Urinary bladder (tissue), 4 donors: ENCODE results near the gene CAPZB. TPM values are rescaled to one million over a fixed set of nuclear protein-coding genes. Genes with fewer than 3 reads are reported as not detected.
"Not testable (repeated sequence)": the region's sequence is repeated elsewhere in the genome, so short reads cannot be mapped to it uniquely, and the experiment has no call there.

Experiments
- DNase-seq: peaks from one replicate; pipeline ENCODE4 v3.0.0-alpha.2; 2015; ENCODE audit errors: extremely low spot score
- H3K27ac ChIP-seq: one replicate; pipeline ENCODE4 v1.5.1; 2013; ENCODE audit warnings: low read depth, mild to moderate bottlenecking, moderate library complexity
- H3K36me3 ChIP-seq: one replicate; pipeline ENCODE4 v1.6.1; 2013; ENCODE audit warnings: mild to moderate bottlenecking, moderate library complexity; ENCODE audit not compliant: insufficient read depth
- H3K4me1 ChIP-seq: one replicate; pipeline ENCODE4 v1.6.1; 2013; ENCODE audit warnings: mild to moderate bottlenecking, moderate library complexity; ENCODE audit not compliant: insufficient read depth
- H3K4me3 ChIP-seq: one replicate; pipeline ENCODE4 v1.5.1; 2013; ENCODE audit warnings: low read depth, low read length
- WGBS: extraction: QIAGEN DNeasy Blood & Tissue Kit; methylation state at CpG from one replicate; pipeline ENCODE4 v1.1.7; 2013; 5-methylcytosine and 5-hydroxymethylcytosine counted together
- polyA plus RNA-seq: library from polyadenylated mRNA; stranded (reverse); fragments of 200-250 nt; gene quantifications from one replicate; pipeline ENCODE4 v1.2.3, GENCODE V29; 2013
- total RNA-seq: library from RNA; depleted of rRNA; stranded (reverse); fragments of >200 nt; gene quantifications from one replicate; pipeline ENCODE4 v1.2.3, GENCODE V29; 2014
- donor health status: healthy with polysubstance abuse.
- donor health status: healthy.

Gene CAPZB
- total and polyA plus RNA-seq, 2 donors: 77.1 to 372 TPM

DNA sequence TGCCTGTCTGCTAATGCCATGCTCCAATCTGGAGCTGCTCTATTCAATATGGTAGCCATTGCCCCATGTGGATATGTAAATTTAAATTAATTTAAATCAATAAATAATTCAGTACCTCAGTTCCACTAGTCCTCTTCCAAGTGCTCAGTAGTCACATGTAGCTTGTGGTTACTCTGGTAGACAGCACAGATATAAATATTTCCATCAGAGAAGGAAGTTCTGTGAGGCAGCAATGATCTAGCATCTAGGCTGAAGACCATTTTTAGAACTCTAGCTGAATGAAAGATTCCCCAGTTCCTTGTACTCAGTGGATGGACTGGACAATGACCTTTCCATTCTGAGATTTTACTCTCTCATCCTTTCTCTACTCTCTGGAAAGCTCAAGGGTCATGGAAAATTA is 25.8 kb upstream of the CAPZB start:
- H3K27ac ChIP-seq: no peak overlapping the region
- no peaks in the 10 kb centered on the region for H3K4me1 ChIP-seq
- no peak for DNase-seq
- H3K4me3 ChIP-seq: no peak overlapping the region
- H3K36me3 ChIP-seq: no peaks in the 10 kb centered on the region

DNA sequence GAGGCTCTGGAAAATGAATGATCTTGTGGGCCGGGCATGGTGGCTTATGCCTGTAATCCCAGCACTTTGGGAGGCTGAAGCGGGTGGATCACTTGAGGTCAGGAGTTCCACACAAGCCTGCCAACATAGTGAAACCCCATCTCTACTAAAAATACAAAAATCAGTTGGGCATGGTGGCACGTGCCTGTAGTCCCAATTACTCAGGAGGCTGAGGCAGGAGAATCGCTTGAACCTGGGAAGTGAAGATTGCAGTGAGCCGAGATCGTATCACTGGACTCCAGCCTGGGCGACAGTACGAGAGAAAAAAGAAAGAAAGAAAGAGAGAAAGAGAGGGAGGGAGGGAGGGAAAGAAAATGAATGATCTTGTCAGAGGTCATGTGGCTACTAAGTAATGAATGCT is 24.3 kb upstream of the CAPZB start:
- H3K4me1 ChIP-seq, H3K27ac ChIP-seq: not testable (repeated sequence)
- 66% methylated on average over 8 of the region's 8 CpGs for WGBS

DNA sequence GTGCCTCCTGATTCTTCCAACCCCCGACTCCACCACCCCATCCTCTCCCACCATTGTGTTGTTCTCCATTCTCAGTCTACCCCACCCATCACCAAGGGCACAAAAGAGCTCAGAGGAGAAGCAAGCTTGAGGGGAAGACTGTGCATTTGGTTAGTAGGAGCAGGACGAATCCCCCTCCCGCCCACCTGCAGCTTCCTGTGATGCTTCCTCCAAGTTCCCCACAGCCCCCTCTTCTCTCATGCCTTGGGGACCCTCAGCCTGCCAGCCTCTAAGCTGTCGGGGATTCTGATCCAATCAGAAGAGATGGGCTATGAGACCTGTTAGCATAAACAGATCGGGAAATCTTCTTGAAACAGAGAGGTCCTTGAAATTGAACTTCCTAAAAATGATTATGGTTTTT is 22.2 kb upstream of the CAPZB start:
- H3K4me1 ChIP-seq: no peaks in the 10 kb centered on the region
- DNase-seq: no peak
- H3K27ac ChIP-seq: peak overlapping the region; percentile 46
- H3K4me3 ChIP-seq: no peak overlapping the region
- 88% methylated on average over 5 of the region's 5 CpGs for WGBS
- H3K36me3 ChIP-seq: no peaks in the 10 kb centered on the region

More for the DNA sequence above, 24.3 kb upstream of the CAPZB start:
- H3K36me3 ChIP-seq, H3K4me3 ChIP-seq, DNase-seq: not testable (repeated sequence)

DNA sequence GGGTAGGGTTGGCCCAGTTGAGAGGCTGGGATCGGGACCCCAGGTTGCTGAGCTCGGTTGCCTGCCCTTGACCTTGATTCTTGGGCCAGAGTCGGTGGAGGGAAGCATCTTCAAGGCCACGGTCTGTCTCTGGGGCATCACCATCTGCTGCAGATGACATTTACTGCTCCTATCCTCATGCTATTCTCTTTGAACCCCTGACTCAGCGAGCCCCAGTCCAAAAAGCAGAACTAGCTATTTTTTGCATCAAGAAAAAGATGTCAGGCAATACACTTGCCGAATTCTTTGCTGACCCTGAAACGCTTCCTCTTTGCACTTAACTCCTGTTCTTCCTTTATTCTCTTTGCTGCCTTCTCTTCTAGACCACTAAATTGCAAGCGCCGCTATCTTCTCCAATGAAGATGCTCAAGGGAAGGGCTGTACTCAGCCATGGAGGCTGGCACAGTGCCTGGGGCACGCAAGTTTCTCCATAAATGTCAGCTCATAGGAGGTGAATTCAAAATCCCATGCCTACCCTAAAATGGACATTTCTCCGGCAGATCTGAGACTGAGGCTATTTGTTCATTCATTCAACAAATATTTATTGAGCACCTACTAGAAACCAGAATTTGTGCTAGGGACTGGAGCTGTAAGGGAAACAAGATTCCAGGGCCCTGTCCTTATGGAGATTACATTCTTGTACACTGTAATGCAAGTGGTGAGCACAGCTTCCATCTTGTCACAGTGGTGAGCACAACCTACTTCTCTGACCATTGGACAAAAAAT is 20.5 kb upstream of the CAPZB start:
- DNase-seq: no peak
- no peak overlapping the region for H3K4me3 ChIP-seq
- no peaks in the 10 kb centered on the region for H3K4me1 ChIP-seq

DNA sequence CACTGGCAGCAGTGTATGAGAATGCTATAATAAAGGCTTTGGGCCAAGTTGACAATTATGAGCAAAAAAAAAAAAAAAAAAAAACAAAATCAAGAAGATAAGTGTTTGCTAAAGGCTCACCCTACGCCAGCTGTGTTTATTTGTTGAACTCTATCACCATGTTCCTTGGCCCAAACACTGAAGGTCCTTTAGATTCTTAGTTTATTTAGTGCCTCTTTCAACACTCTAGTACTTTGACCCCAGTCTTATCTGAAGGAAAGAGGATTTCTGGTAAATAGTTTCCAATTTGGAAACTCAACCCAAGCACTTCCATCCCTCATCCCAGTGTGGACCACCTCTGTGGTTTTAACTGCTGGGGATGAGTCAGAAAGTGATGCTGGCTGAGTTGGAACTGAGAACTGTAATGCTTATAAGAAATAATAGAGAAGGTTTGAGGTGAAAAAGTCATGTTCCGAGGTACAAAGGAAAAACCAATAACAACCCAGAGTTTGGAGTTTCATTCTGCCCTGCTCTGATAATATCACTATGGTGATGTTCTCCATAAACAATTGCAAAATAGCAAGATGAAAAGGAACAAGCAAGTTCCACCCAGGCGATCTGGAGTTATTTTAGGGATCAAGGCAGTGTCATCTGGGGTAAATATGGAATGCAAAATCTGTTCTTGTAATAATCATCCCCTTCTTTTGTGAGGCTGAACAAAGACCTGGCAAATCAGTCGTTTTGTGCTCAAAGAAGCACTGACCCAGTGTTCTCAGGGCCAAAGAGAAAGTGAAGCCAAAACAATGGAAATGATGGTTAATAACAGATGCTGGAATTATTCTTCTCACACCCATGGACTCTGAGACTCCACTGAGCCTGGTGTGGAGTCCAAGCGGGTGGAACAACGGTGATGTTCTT is 19.7 kb upstream of the CAPZB start:
- 19% methylated on average over 6 of the region's 6 CpGs for WGBS
- H3K36me3 ChIP-seq: no peaks in the 10 kb centered on the region
- H3K4me3 ChIP-seq: no peak overlapping the region
- H3K4me1 ChIP-seq: no peaks in the 10 kb centered on the region
- DNase-seq: peak; percentile 41
- H3K27ac ChIP-seq: peak overlapping the region; percentile 82

More for the DNA sequence above, 20.5 kb upstream of the CAPZB start:
- Histone ChIP-seq H3K36me3 (no peaks in the 10 kb centered on the region), H3K27ac (peak overlapping the region; percentile 82)
- 45% methylated on average over 11 of the region's 11 CpGs for WGBS

DNA sequence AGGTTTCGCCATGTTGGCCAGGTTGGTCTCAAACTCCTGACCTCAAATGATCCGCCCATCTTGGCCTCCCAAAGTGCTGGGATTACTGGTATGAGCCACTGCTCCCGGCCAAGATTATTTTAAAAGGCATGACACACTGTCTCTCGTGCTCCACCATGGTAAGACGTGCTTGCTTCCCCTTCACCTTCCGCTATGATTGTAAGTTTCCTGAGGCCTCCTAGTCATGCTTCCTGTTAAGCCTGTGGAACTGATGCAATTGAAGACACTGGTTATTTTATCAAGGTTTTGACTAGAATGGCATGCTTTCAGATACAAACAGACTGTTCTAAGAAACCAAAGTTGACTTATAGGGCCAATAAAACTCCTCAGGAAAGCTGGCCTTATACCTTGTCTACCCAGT is 16.9 kb upstream of the CAPZB start:
- H3K27ac ChIP-seq, H3K36me3 ChIP-seq, H3K4me3 ChIP-seq, DNase-seq, H3K4me1 ChIP-seq: not testable (repeated sequence)
- 83% methylated on average over 6 of the region's 6 CpGs for WGBS

DNA sequence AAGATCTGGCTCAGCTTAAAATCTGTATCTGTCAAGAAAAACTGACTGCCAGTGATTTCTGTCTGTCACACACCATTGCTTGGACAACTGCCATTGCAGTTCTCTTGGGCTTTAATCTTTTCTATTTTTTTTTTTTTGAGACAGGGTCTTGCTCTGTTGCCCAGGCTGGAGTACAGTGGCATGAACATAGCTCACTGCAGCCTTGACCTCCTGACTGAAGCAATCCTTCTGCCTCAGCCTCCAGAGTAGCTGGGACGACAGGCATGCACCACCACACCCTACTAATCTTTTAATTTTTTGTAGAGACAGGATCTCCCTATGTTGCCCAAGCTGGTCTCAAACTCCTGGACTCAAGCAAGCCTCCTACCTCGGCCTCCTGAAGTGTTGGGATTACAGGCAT is 14.5 kb upstream of the CAPZB start:
- H3K4me1 ChIP-seq, H3K27ac ChIP-seq, H3K4me3 ChIP-seq, DNase-seq, H3K36me3 ChIP-seq: not testable (repeated sequence)
- WGBS: 92% methylated on average over 2 of the region's 2 CpGs

DNA sequence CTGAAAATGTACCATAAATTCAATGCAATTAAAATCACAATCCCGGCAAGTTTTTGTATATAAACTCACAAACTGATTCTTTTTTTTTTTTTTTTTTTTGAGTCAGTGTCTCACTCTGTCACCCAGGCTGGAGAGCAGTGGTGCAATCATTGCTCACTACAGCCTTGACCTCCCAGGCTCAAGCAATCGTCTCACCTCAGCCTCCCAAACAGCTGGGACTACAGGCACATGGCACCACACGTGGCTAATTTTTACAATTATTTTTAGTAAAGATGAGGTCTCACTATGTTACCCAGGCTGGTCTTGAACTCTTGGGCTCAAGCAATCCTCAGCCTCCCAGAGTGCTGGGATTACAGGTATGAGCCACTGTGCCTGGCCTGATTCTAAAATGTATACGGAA is 12.1 kb upstream of the CAPZB start:
- H3K4me1 ChIP-seq, H3K27ac ChIP-seq, H3K4me3 ChIP-seq, DNase-seq, H3K36me3 ChIP-seq: not testable (repeated sequence)
- WGBS: 92% methylated on average over 4 of the region's 4 CpGs

DNA sequence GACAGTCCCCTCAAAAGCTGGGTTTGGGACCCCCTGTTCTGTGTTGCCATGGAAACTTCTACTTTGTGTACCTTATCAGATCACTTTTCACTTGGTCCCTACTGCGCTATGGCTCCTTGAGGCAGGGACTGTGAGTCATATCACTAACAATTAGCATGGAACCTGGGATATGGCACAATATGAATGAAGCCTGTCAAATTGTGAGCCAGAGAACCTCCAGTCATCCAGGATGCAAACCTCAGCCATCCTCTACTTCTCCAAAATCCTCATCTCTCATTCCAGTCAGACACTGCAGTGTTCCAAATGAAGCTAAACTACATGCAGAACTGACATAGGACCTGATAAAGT is 11.2 kb upstream of the CAPZB start:
- DNase-seq: no peak
- Histone ChIP-seq H3K36me3 (no peaks in the 10 kb centered on the region), H3K27ac (peak overlapping the region; percentile 82), H3K4me3 (no peak overlapping the region), H3K4me1 (no peaks in the 10 kb centered on the region)
- 72% methylated on average over 1 of the region's 1 CpG for WGBS

DNA sequence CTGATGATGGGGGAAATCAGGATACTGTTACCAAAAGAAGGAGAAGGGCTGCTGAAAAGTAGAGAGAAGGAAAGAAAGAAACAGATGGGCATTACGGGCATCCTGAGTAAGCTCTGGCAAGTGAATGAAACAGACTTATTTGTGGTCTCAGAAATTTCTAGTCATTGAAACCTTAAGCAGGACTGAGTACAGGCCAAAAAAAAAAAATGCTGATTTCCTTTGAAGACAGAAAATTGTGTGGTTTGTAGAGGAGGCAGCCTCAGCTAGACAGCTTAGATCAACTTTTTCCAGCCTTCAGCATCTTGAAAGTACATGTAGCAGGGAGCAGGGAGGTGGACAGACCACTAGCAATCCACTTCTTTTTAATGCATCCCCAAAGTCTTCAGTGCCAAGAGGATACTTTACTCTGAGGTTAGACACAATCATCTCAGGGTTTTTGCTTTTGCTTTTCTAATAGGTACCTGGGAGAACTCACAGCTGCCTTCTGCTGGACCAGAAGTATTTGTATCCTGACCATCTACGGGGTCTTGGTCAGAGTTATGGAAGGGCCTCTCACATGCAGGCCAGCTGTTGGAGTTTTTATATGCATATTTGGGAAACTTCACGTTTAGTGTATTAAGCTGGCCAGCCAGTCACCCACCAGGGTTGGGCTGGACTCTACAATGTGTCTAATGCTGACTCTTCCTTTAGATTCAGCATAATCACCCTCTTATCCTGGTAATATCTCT is 10.6 kb upstream of the CAPZB start:
- H3K4me3 ChIP-seq: no peak overlapping the region
- peak; percentile 59 for DNase-seq
- H3K27ac ChIP-seq: peak overlapping the region; percentile 67
- WGBS: 8% methylated on average over 3 of the region's 3 CpGs
- H3K4me1 ChIP-seq: no peaks in the 10 kb centered on the region
- no peaks in the 10 kb centered on the region for H3K36me3 ChIP-seq

DNA sequence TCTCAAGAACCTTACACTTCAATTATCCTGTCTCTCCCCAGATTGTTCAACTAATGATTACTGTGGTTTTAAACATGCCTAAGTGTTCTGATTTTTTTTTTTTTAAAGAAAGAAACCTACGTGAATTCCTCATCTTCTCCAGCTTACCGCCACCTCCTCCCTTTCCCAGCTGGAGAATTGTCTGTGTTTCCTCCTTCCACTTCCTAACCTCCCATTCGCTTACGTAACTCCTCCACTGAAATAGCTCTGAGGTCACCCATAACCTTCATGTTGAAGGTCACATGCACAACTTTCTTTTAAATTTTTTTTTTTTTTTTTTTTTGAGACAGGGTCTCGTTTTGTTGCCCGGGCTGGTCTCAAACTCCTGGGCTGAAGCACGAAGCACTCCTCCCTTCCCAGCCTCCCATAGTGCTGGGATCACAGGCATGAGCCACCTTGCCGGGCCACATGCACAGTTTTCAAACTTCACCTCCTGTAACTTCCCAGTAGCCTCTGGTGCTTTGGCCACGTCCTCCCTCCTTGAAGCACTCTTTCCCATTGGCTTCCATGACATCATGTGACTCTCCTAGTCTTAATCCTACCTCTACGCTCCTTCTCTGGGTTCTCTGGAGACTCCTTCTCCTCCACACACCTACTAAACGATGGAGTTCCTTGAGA is 9.8 kb upstream of the CAPZB start:
- no peak for DNase-seq

DNA sequence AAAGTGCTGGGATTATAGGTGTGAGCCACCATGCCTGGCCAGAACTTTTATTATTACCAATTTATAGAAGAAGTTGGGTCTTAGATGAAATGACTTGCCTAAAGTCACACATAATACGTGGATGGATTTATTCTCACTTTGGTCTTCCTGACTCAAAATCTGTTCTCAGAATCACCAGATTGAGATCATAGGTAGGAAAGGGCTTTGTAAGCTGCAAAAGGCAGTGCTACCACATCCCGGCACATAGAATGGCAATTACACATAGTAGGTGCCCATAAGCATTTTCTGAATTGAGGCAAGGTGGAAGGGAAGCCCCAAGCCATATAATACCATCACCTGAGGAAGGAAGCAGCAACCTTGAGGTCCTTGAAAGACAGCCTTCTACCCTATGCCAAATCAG is 8.2 kb upstream of the CAPZB start:
- H3K36me3 ChIP-seq: no peaks in the 10 kb centered on the region
- no peaks in the 10 kb centered on the region for H3K4me1 ChIP-seq
- H3K4me3 ChIP-seq: no peak overlapping the region
- H3K27ac ChIP-seq: no peak overlapping the region
- DNase-seq: no peak
- WGBS: 97% methylated on average over 2 of the region's 2 CpGs

More for the DNA sequence above, 9.8 kb upstream of the CAPZB start:
- Histone ChIP-seq H3K27ac (peak overlapping the region; percentile 67), H3K36me3 (no peaks in the 10 kb centered on the region), H3K4me1 (no peaks in the 10 kb centered on the region), H3K4me3 (no peak overlapping the region)
- 81% methylated on average over 11 of the region's 11 CpGs for WGBS

DNA sequence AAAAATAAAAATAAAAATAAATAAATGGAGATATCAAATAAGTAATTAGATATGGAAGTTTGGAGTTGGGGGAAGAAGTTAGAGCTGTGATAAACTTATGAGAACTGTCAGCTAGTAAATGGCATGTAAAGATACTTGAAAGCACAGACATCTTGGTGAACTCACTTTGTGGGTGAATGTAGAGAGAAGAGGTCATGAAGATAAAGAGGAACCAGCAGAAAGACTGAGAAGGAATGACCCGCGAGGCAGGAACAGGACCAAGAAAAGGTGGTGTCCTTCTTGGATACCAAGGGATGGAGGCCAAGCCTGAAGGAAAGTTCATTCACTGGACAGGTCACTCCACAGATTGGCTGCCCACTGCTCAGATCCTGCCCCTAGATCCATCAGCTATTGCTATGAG is 4.7 kb upstream of the CAPZB start:
- Histone ChIP-seq H3K27ac (no peak overlapping the region), H3K36me3 (no peaks in the 10 kb centered on the region), H3K4me3 (no peak overlapping the region), H3K4me1 (no peaks in the 10 kb centered on the region)
- 90% methylated on average over 2 of the region's 2 CpGs for WGBS
- DNase-seq: no peak
